Posterior vena cava (tissue), 2 donors: Measurements from ENCODE around the gene GLT8D2. TPM values are rescaled to one million over a fixed set of nuclear protein-coding genes. Genes with fewer than 3 reads are reported as not detected.
"Not testable (repeated sequence)": the region's sequence is repeated elsewhere in the genome, so short reads cannot be mapped to it uniquely, and the experiment has no call there.

Experiments used
- DNase-seq: peaks from one replicate; pipeline ENCODE4 v3.0.0-alpha.2; 2020; ENCODE audit warnings: low spot score
- intact Hi-C, 2 donors: fragments of 100-400 bp; cut with DNase I; formaldehyde crosslinking; loops; one replicate each; pipeline versions ENCODE4 v1.14.1 to v1.14.2; 2022 to 2023
- total RNA-seq, 2 donors: library from RNA; stranded (reverse); fragmentation: NEBNext Ultra II Directional; extraction: Animal tissue kit (Norgen Biotek cat#: 25700); gene quantifications; one replicate each; pipeline ENCODE4 v1.2.1, GENCODE V29; 2021
- donor health status: DM: yes; HTN: yes; CAD: no.
- donor health status: DM: yes; HTN: yes; CAD: no.

GLT8D2 gene
- total RNA-seq, 2 donors from 2014 or later, result 12.4 to 34.1 TPM

DNA sequence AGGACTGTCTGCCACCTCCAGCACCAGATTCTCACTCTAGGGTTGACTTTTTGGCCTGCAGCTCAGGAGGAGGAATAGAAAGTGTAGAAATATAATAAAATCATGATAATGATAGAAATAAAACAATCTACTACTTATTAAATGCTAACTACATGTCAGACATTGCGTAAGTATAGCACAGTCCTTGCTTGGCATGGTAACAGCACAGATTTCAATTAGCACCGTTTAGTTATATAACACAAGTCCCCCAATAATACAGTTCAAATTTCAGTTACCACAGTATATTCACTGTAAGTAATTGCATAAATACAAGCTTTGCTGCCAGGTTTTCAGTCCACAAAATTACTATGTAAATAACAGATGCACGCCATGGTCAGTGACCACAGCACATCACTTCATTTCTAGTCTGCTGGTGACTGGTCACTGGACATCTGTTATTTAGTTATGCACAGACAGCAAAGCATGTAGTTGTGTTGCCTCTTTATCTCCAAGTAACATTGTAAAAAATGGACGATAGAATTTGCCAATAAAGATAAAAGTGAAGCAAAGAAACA, 6.5 kb upstream of the GLT8D2 start:
- intact Hi-C loops, result no loop called here
- DNase-seq, result no peak

GRCh38 chr12:104055686-104056388, 5.8 kb upstream of the GLT8D2 start:
- intact Hi-C loops, result no loop called here
- no peak for DNase-seq

DNA sequence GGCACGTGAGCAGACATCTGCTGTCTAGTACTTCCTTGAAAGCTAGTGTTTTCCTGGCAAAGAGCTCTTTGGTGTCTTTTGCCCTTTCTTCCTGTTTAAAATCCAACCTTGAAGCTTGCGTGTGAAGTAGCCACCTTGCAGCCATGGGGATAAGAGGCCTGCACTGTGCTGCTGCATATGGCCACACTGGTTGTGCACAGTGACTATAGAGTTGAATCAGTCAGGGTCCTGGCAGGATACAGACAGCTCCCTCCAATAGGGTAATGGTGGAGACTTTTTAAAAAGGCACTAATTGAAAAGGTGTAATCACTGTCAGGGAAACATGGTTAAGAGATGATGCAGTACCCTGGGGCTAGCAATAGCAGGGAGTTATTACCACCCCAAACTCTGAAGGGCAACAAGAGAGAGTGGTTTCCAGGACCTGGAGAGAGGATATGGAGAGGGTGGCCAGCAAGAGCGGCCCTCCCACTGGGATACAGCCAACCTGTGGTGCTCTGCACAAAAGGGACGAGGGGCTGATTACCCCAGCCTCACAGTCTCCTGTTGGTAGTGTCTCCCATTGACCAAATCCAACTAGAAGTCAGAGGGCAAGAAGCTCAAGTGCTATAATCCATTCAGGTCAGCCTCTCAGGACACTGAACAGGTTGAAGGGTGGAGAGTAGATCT, 4.8 kb upstream of the GLT8D2 start:
- intact Hi-C loops, result no loop called here
- no peak for DNase-seq

- no peak for DNase-seq
- intact Hi-C loops, result no loop called here
These were observed 449 bp upstream of the GLT8D2 start for GRCh38 chr12:104050436-104050835.

- no peak for DNase-seq
These were observed 597 bp downstream of the GLT8D2 start for GRCh38 chr12:104049278-104049902.

DNA sequence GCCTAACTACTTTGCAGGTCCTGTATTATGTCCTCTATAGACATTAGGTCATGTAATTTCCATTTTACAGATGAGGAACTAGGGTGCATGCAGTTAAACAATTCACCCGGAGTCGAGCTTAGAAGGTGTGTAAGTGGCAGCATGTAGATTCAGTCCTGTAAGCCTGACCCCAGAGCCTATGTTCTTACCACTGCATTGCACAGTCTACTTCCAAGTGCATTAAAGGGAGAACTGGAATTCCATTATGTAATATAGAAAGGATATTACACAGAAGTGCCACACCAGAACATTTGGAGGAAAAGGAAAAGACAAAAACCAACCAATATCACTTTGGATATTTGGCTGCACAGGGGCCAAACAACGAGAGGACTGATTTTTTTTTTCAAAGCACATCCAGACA, 1.2 kb downstream of the GLT8D2 start:
- intact Hi-C loops, result no loop called here
- DNase-seq, result no peak

More at GRCh38 chr12:104049278-104049902, 597 bp downstream of the GLT8D2 start:
- intact Hi-C loops, result no loop called here

DNA sequence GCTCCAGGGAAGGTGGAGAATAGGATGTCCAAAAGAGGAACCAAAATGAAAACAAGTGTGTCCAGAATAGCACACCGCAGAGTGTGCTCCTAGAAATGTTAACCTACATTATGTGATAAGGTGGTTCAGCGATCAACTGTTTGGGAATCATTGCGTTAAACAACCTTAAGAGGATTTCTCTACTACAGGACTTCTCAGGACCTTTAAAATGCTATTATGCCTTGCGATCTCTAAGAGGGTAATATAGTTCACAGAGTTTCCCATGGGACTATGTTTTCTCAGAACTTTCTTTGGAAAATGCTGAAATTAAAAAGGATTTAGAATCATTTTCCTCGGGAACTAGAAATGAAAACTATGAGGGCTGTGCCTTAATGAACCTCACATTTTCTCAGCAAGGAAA, 1.8 kb downstream of the GLT8D2 start:
- intact Hi-C loops, result no loop called here
- DNase-seq, result no peak

- intact Hi-C loops, result no loop called here
- no peak for DNase-seq
These were observed 3.7 kb downstream of the GLT8D2 start for GRCh38 chr12:104046306-104046705.

- intact Hi-C loops, result no loop called here
- DNase-seq, result no peak
These were observed 5.8 kb downstream of the GLT8D2 start for GRCh38 chr12:104044158-104044557.

DNA sequence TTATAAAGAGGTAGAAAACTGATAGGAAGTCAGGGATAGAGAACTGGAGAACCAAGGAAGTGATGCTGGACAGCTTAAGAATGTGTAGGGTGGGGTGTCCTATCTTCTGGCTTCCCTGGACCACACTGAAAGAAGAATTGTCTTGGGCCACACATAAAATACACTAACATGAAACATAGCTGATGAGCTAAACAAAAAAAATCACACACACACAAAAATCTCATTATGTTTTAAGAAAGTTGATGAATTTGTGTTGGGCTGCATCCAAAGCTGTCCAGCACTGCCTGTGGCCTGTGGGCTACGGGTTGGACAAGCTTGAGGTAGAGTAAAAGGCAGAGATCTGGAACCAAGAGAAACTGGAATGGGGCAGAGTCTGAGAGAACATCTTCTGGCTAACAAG, 7.4 kb downstream of the GLT8D2 start:
- intact Hi-C loops, result no loop called here
- DNase-seq, result no peak

DNA sequence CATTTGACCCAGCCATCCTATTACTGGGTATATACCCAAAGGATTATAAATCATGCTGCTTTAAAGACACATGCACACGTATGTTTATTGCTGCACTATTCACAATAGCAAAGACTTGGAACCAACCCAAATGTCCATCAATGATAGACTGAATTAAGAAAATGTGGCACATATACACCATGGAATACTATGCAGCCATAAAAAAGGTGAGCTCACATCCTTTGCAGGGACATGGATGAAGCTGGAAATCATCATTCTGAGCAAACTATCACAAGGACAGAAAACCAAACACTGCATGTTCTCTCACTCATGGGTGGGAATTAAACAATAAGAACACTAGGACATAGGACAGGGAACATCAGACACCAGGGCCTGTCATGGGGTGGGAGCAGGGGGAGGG, 10.2 kb downstream of the GLT8D2 start:
- DNase-seq, intact Hi-C loops: not testable (repeated sequence)

DNA sequence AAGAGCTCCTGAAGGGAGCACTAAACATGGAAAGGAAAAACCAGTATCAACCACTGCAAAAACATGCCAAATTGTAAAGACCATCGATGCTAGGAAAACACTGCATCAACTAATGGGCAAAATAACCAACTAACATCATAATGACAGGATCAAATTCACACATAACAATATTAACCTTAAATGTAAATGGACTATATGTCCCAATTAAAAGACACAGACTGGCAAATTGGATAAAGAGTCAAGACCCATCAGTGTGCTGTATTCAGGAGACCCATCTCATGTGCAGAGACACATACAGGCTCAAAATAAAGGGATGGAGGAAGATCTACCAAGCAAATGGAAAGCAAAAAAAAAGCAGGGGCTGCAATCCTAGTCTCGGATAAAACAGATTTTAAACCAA, 13.8 kb downstream of the GLT8D2 start:
- DNase-seq, intact Hi-C loops: not testable (repeated sequence)

- DNase-seq, intact Hi-C loops: not testable (repeated sequence)
These were observed 19.4 kb downstream of the GLT8D2 start for GRCh38 chr12:104030596-104030995.

GRCh38 chr12:104026841-104027599, 23.0 kb downstream of the GLT8D2 start:
- DNase-seq, result no peak
- intact Hi-C loops, result no loop called here

- intact Hi-C loops, result no loop called here
- DNase-seq, result no peak
These were observed 24.2 kb downstream of the GLT8D2 start for GRCh38 chr12:104025771-104026170.

- intact Hi-C loops, result no loop called here
- no peak for DNase-seq
These were observed 25.6 kb downstream of the GLT8D2 start for GRCh38 chr12:104024348-104024747.

DNA sequence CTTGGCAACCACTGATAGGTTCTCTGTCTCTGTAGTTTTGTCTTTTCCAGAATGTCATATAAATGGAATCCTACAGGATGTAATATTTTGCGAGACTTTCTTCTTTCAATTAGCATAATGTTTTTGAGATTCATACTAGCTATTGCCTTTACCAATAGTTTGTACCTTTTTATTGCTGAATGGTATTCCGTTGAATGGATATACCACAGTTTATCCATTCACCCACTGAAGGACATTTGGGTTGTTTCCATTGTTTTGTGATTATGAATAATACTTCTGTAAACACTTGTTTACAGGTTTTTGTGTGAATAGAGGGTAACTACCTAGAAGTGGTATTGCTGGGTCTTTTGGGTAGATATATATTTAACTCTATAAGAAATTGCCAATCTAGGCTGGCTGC, 26.3 kb downstream of the GLT8D2 start:
- intact Hi-C loops, result no loop called here
- DNase-seq, result no peak

DNA sequence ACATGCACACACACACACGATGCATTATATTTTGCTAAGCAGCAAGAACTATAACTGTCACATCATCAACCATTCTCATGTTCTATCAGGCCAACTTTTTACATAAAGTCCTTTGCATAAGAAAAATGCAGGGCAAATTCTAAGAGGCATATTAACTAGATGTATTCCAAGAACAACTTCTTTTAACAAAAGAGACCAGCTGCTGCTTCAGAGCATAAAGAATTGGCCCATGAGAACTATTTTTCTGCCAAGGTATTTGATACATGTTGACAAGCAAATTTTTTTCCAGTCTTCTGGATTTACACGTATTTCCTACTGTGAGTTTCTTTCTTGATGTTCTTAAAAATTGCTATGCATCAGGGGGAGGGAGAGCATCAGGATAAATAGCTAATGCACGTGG, 27.2 kb downstream of the GLT8D2 start:
- intact Hi-C loops, result no loop called here
- DNase-seq, result no peak

DNA sequence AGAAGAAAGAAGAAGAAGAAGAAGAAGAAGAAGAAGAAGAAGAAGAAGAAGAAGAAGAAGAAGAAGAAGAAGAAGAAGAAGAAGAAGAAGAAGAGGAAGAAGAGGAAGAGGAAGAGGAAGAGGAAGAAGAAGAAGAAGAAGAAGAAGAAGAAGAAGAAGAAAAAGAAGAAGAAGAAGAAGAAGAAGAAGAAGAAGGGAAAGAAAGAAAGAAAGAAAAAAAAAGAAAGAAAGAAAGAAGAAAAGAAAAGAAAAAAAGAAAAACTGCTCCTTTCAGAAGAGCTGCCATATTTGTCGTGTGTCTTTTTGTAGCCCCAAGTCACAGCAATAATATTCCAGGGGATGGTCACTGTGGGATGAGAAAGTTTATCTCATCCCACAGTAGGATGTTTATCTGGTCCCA, 28.1 kb downstream of the GLT8D2 start:
- intact Hi-C loops, DNase-seq: not testable (repeated sequence)

GRCh38 chr12:104012331-104012730, 37.7 kb downstream of the GLT8D2 start:
- intact Hi-C loops, result no loop called here
- DNase-seq, result no peak
